Measurements from ENCODE around the gene PLPP4. TPM values are rescaled to one million over a fixed set of nuclear protein-coding genes. Genes with fewer than 3 reads are reported as not detected.

PLPP4 gene
- total and polyA plus RNA-seq, 2 of the 13 experiments (the other 11 are each of a cell fraction or from before 2014, with no cell fraction given) = not detected

- no peak for TF ChIP-seq MBD4 (IDR thresholded peaks at IDR 0.05; ENCODE audit: borderline replicate concordance, low read length)
- TF ChIP-seq ZNF274 (CRISPR knock-in tag; IDR thresholded peaks at IDR 0.05) = no peak
- TF ChIP-seq ZNF780A (CRISPR knock-in tag; IDR thresholded peaks at IDR 0.05) = no peak
- TF ChIP-seq CREM (IDR thresholded peaks at IDR 0.05) = no peak
- TF ChIP-seq CREM (CRISPR knock-in tag; IDR thresholded peaks at IDR 0.05) = no peak
Observed at GRCh38 chr10:120540486-120540885, 83.5 kb downstream of the PLPP4 start (continued).

GRCh38 chr10:120541984-120542383 is 85.0 kb downstream of the PLPP4 start:
- Histone ChIP-seq H3K27ac (ENCODE audit: extremely low read length, insufficient read depth, low read length) (no peak overlapping the region), H3K79me2 (ENCODE audit: insufficient read depth, low read length) (no peaks in the 10 kb centered on the region), H4K20me1 (ENCODE audit: insufficient read depth, low read length) (no peaks in the 10 kb centered on the region), H3K27me3 (ENCODE audit: control insufficient read depth in 1 of 2, insufficient read depth in 2 of 2, low read length in 2 of 2) (no peaks in the 10 kb centered on the region), H3K4me3 (replicated peaks in 1 of 3; ENCODE audit: insufficient read depth in 1 of 3, low read depth in 2 of 3, low read length in 3 of 3) (no peak overlapping the region), H3K4me2 (ENCODE audit: low read depth, low read length) (no peak overlapping the region), H3K9me3 (ENCODE audit: low read length) (no peaks in the 10 kb centered on the region), H3K9ac (ENCODE audit: insufficient read depth, low read depth, low read length) (no peak overlapping the region), H2AFZ (ENCODE audit: low read length) (no peak overlapping the region), H3K36me3 (replicated peaks in 1 of 2; ENCODE audit: control insufficient read depth in 1 of 2, insufficient read depth in 2 of 2, low read length in 2 of 2) (no peaks in the 10 kb centered on the region), H3K4me1 (ENCODE audit: insufficient read depth, low read length) (no peaks in the 10 kb centered on the region)
- ChIA-PET CTCF (ENCODE audit: low intra/inter-chr PET ratio, low total read pairs) (no interaction called here), POLR2A (no interaction called here)
- TF ChIP-seq JUNB (CRISPR knock-in tag; IDR thresholded peaks at IDR 0.05; ENCODE audit: borderline replicate concordance) (no peak), AFF4 (CRISPR knock-in tag; IDR thresholded peaks at IDR 0.05) (no peak), MXD1 (CRISPR knock-in tag; IDR thresholded peaks at IDR 0.05) (no peak), IRF9 (CRISPR knock-in tag; IDR thresholded peaks at IDR 0.05; ENCODE audit: borderline replicate concordance) (no peak), DZIP1 (CRISPR knock-in tag; IDR thresholded peaks at IDR 0.05) (no peak), STAT5B (CRISPR knock-in tag; IDR thresholded peaks at IDR 0.05) (no peak)
- FAIRE-seq (no peak), ATAC-seq (no peak), DNase-seq (ENCODE audit: low spot score) (no peak)
- 22% methylated on average over 4 of the region's 4 CpGs for WGBS (ENCODE audit: low lambda C conversion rate)
- intact Hi-C loops (cut with micrococcal nuclease; ENCODE audit: unreplicated experiment) (no loop called here), in situ Hi-C loops (cut with HindIII; ENCODE audit: extremely low pct_ligation_motif_present, low pct_unique_long_range_greater_than_20kb) (no loop called here)
- no TSS peak for BruUV-seq (replicated peaks)

Data from HepG2 (cell line).